Osteocyte (in vitro differentiated cells): ENCODE results near the gene ZFP36L2. TPM values are rescaled to one million over a fixed set of nuclear protein-coding genes. Genes with fewer than 3 reads are reported as not detected.

Experiments
- DNase-seq: peaks from one replicate; pipeline ENCODE4 v3.0.0; 2021; ENCODE audit warnings: mixed read lengths; ENCODE audit not compliant: unreplicated experiment; ENCODE audit errors: extremely low spot score
- H3K27ac Mint-ChIP-seq: one replicate; pipeline ENCODE4 v1.8.0; 2021; ENCODE audit warnings: mild to moderate bottlenecking, mixed read lengths; ENCODE audit not compliant: unreplicated experiment
- H3K27me3 Mint-ChIP-seq: one replicate; pipeline ENCODE4 v1.8.0; 2021; ENCODE audit warnings: mixed read lengths; ENCODE audit not compliant: unreplicated experiment
- H3K36me3 Mint-ChIP-seq: one replicate; pipeline ENCODE4 v1.8.0; 2021; ENCODE audit warnings: mixed read lengths; ENCODE audit not compliant: unreplicated experiment
- H3K4me1 Mint-ChIP-seq: one replicate; pipeline ENCODE4 v1.8.0; 2021; ENCODE audit warnings: mixed read lengths; ENCODE audit not compliant: unreplicated experiment
- H3K4me3 Mint-ChIP-seq: one replicate; pipeline ENCODE4 v1.8.0; 2021; ENCODE audit warnings: mild to moderate bottlenecking, moderate library complexity, mixed read lengths; ENCODE audit not compliant: unreplicated experiment
- H3K9me3 Mint-ChIP-seq: one replicate; pipeline ENCODE4 v1.8.0; 2021; ENCODE audit warnings: mixed read lengths; ENCODE audit not compliant: unreplicated experiment
- total RNA-seq: library from RNA; stranded (reverse); gene quantifications from 2 replicates; pipeline ENCODE4 v1.2.1, GENCODE V29; 2021
- TF ChIP-seq, protein P1 (sequence below): fragments of 200-600 bp; sonication (generic); IDR thresholded peaks from 2 replicates; pipeline ENCODE4 v1.5.0; 2021; ENCODE audit warnings: antibody characterized with exemption, mild to moderate bottlenecking, moderate library complexity

ZFP36L2 gene
- total RNA-seq, 1 donor from 2014 or later = 88.0 TPM

DNA sequence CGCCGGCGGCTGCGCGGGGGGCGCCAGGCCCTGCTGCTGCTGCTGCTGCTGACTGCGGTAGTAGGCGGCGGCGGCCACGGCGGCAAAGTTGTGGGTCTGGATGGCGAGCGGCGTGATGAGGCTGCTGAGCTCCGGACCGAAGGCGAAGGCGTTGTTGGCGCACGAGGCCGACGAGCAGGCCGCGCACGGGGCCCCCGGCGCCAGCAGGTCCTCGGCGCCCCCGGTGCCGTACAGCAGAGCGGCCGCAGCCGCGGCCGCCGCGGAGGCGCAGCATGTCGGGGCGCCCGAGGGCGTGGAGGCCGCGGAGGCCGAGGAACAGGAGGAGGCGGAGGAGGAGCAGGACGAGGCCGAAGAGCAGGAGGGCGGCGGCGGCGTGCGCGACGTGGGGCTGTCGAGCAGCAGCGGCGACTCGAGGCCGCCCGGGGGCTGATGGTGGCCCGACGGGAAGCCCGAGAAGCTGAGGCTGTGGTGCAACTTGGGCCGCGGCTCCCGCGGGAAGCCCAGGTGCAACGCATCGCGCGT is 1.8 kb downstream of the ZFP36L2 start:
- DNase-seq = no peak
- H3K27me3 Mint-ChIP-seq = no peaks in the 10 kb centered on the region
- peaks cover 56% of the 10 kb centered on the region for H3K4me1 Mint-ChIP-seq
- H3K36me3 Mint-ChIP-seq = peaks cover 21% of the 10 kb centered on the region
- H3K27ac Mint-ChIP-seq = no peak overlapping the region
- TF ChIP-seq, protein P1, sequence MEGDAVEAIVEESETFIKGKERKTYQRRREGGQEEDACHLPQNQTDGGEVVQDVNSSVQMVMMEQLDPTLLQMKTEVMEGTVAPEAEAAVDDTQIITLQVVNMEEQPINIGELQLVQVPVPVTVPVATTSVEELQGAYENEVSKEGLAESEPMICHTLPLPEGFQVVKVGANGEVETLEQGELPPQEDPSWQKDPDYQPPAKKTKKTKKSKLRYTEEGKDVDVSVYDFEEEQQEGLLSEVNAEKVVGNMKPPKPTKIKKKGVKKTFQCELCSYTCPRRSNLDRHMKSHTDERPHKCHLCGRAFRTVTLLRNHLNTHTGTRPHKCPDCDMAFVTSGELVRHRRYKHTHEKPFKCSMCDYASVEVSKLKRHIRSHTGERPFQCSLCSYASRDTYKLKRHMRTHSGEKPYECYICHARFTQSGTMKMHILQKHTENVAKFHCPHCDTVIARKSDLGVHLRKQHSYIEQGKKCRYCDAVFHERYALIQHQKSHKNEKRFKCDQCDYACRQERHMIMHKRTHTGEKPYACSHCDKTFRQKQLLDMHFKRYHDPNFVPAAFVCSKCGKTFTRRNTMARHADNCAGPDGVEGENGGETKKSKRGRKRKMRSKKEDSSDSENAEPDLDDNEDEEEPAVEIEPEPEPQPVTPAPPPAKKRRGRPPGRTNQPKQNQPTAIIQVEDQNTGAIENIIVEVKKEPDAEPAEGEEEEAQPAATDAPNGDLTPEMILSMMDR = no peak
- H3K4me3 Mint-ChIP-seq = peak overlapping the region; percentile 97
- H3K9me3 Mint-ChIP-seq = no peaks in the 10 kb centered on the region

DNA sequence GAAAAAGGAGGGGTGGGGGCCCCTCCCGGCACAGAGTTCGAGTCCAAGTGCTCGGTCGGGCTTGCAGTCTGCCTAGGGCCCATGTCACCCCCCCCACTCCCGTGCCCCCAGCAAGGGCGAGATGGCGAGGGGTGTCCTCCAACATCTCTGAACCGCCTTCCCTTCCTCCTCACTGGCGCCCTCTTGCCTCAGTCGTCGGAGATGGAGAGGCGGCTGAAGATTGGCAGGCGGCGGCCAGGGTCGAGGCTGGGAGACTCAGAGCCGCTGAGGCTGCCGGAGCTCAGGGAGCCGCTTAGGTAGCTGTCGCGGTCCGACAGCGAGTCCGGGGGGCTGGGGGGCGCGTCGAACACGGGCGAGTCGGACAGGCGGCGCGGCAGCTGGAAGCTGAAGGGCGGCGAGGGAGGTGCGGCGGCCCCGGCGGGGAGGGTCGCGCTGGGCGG is 2.3 kb downstream of the ZFP36L2 start:
- Mint-ChIP-seq H3K36me3 (peaks cover 19% of the 10 kb centered on the region), H3K27me3 (no peaks in the 10 kb centered on the region), H3K9me3 (no peaks in the 10 kb centered on the region), H3K4me1 (peaks cover 56% of the 10 kb centered on the region), H3K4me3 (peak overlapping the region; percentile 97), H3K27ac (peak overlapping the region; percentile 98)
- peak; percentile 91 for DNase-seq
- TF ChIP-seq, protein P1 = peak; percentile 56

DNA sequence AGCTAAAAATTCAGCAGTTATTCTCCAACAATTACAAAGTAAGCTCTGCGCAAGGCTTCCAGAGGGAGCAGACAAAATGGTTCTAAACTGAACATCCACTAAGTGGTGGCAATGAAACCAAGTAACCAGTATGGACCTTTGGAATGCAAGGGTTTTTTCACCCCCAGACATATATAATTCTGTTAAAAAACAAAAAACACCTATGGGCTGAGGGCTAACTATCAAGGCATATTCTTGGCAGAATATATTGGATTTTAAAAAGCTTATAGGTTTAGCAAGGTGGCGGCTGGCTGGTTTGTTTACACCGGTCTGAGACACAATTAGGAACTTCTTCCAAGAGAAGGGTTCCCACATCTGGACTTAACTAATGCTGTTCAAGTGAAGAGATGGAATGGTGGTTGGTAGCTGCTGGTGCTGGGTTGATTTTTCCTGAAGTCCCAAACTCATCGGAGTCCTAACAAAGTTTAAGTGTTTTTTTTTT is 2.8 kb downstream of the ZFP36L2 start:
- Mint-ChIP-seq H3K27me3 (no peaks in the 10 kb centered on the region), H3K4me3 (peak overlapping the region; percentile 97), H3K27ac (peak overlapping the region; percentile 98), H3K9me3 (no peaks in the 10 kb centered on the region), H3K36me3 (peaks cover 19% of the 10 kb centered on the region), H3K4me1 (peaks cover 56% of the 10 kb centered on the region)
- DNase-seq = no peak
- TF ChIP-seq, protein P1 = no peak

DNA sequence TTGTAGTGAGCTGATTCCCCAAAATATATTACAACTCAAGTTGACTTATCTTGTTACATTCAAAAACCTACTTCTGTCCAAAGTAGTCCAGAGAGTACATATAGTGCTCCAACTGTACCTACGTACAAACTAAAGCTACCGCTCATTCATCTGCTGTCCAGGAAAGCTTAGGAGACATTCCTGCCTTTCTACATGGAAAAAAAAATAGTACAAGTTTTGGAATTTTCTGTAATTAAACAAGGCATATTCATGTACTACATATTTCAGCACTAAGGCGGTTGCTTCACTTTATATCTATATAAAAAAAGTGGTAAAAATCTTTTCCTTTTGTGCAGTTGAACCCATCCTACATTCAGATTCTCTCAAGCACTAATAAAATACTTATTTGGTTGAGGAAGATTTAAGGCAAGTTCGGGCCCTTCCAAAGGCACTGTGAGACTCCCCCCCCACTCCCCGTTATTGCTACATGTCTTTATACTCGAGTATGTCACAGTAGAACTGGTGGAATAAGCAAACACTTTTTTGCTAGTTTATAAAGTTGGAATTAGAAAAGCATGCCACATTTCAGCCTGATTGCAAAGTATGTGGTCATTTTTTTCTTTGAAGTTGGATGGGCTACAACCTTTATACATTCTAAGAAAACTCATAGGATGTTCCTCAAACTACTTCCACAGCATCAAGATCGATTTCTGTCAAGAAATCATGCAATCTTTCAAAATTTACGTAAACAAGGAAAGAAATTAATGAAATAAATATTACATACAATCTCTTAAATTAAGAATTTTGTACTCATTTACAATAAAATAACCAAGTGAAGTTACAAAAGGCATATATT is 3.7 kb downstream of the ZFP36L2 start:
- Mint-ChIP-seq H3K4me1 (peaks cover 57% of the 10 kb centered on the region), H3K27me3 (no peaks in the 10 kb centered on the region), H3K9me3 (no peaks in the 10 kb centered on the region), H3K36me3 (peaks cover 19% of the 10 kb centered on the region), H3K27ac (peak overlapping the region; percentile 98), H3K4me3 (peak overlapping the region; percentile 77)
- no peak for DNase-seq
- TF ChIP-seq, protein P1 = no peak
